NCI-H1436 treated with DMSO at 0.1 percent for 48 hours (cell line): ENCODE results near the gene MAGI2.
"Not testable (repeated sequence)": the region's sequence is repeated elsewhere in the genome, so short reads cannot be mapped to it uniquely, and the experiment has no call there.

ENCODE experiments used
- DNase-seq: peaks from one replicate; lab custom pipeline; 2025; lab: John Stamatoyannopoulos, UW

Gene MAGI2

GRCh38 chr7:78636727-78637126 is 816.7 kb downstream of the MAGI2 start:
- DNase-seq, result no peak

- no peak for DNase-seq
These were observed 818.3 kb downstream of the MAGI2 start for GRCh38 chr7:78635026-78635793.

GRCh38 chr7:78634093-78634492 is 819.4 kb downstream of the MAGI2 start:
- DNase-seq, result no peak

GRCh38 chr7:78620920-78621319 is 832.5 kb downstream of the MAGI2 start:
- no peak for DNase-seq

- no peak for DNase-seq
These were observed 836.9 kb downstream of the MAGI2 start for GRCh38 chr7:78616539-78616938.

- no peak for DNase-seq
These were observed 844.2 kb downstream of the MAGI2 start for GRCh38 chr7:78609281-78609680.

- no peak for DNase-seq
These were observed 846.4 kb downstream of the MAGI2 start for GRCh38 chr7:78607099-78607498.

- no peak for DNase-seq
These were observed 848.3 kb downstream of the MAGI2 start for GRCh38 chr7:78605119-78605518.

GRCh38 chr7:78601728-78602127 is 851.7 kb downstream of the MAGI2 start:
- no peak for DNase-seq

- DNase-seq, result no peak
These were observed 859.3 kb downstream of the MAGI2 start for GRCh38 chr7:78594156-78594555.

GRCh38 chr7:78588393-78588792 is 865.1 kb downstream of the MAGI2 start:
- no peak for DNase-seq

- DNase-seq, result no peak
These were observed 865.9 kb downstream of the MAGI2 start for GRCh38 chr7:78587443-78588044.

- DNase-seq, result no peak
These were observed 867.5 kb downstream of the MAGI2 start for GRCh38 chr7:78585980-78586379.

GRCh38 chr7:78578686-78579085 is 874.8 kb downstream of the MAGI2 start:
- no peak for DNase-seq

GRCh38 chr7:78577174-78577952 is 876.1 kb downstream of the MAGI2 start:
- not testable (repeated sequence) for DNase-seq

GRCh38 chr7:78576236-78576635 is 877.2 kb downstream of the MAGI2 start:
- no peak for DNase-seq

GRCh38 chr7:78571292-78571691 is 882.2 kb downstream of the MAGI2 start:
- no peak for DNase-seq

GRCh38 chr7:78568690-78569089 is 884.8 kb downstream of the MAGI2 start:
- DNase-seq, result no peak

- no peak for DNase-seq
These were observed 885.6 kb downstream of the MAGI2 start for GRCh38 chr7:78567836-78568235.

- DNase-seq, result no peak
These were observed 887.7 kb downstream of the MAGI2 start for GRCh38 chr7:78565784-78566183.

- DNase-seq, result no peak
These were observed 890.3 kb downstream of the MAGI2 start for GRCh38 chr7:78563191-78563590.

- DNase-seq, result no peak
These were observed 891.3 kb downstream of the MAGI2 start for GRCh38 chr7:78562191-78562590.

GRCh38 chr7:78558566-78558965 is 894.9 kb downstream of the MAGI2 start:
- DNase-seq, result no peak
